ENCODE results near the gene PCNP. TPM values are rescaled to one million over a fixed set of nuclear protein-coding genes. Genes with fewer than 3 reads are reported as not detected.

The PCNP gene
- total and polyA plus RNA-seq, 2 experiments from 2014 or later, result 91.2 to 178 TPM

DNA sequence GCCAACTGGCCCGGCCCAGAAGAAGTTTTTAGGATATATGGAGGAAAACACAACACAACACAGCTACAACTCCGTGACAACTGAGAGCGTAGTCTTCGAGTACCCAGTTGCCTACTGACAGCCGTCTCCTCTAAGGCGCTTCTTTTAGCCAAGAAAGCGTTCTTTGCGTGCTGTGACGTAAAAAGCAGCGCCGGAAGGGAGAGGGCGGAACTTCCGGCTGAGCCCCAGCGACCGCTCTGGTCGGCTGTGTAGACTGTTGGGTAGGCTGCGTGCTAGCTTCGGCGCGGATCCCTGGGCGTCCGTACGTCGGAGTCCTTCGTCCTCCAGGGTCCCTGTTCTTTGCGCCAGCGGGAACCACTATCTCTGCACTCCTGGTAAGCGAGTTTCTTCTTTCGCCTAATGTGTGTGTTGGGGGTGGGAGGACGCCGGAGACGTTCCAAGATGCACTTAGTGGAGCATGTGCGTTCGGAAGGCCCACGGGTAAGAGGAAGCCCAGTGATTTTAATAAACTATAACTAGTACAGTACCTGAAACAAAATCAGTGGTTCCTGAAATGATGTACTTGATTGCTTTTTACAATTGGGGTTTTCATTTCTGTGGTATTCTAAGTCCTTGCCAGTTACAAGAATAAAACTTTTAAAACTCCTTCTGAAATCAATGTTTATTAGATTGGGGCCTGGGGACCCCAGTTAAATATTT lies 12.2 kb upstream of the PCNP start, which contains the start of gene TRMT10C:
Gene TRMT10C (plus strand): TSS at position 239 of the 699 bp plus-strand sequence. CDS start 2,914 bp downstream, outside the sequence.
- Histone ChIP-seq H3K27me3 (replicated peaks; ENCODE audit: insufficient read depth) (0 out of 2 replicates have a peak, but pooled peaks cover 2% of the 10 kb centered on the region), H2AFZ (peak within 1 kb of the TSS; percentile 99), H3K36me3 (ENCODE audit: low read depth) (peaks cover 23% of the 10 kb centered on the region), H3K9me3 (ENCODE audit: low read depth) (no peaks in the 10 kb centered on the region), H3K4me1 (ENCODE audit: insufficient read depth) (peaks cover 5% of the 10 kb centered on the region), H3K4me3 (peak within 1 kb of the TSS; percentile 90), H4K20me1 (ENCODE audit: insufficient read depth) (peaks cover 3% of the 10 kb centered on the region; the same call in 1 of the 2 replicates), H3F3A (ENCODE audit: insufficient read depth) (peaks cover 4% of the 10 kb centered on the region; the same call in 1 of the 2 replicates), H3K9me2 (ENCODE audit: insufficient read depth) (no peaks in the 10 kb centered on the region), H3K27ac (peak within 1 kb of the TSS; percentile 83), H3K9ac (peak within 1 kb of the TSS; percentile 92), H3K4me2 (ENCODE audit: unreplicated experiment) (peak within 1 kb of the TSS; percentile 89), H3K79me2 (ENCODE audit: insufficient read depth) (peaks cover 51% of the 10 kb centered on the region)
- TF ChIP-seq EZH2phosphoT487 (IDR thresholded peaks at IDR 0.05; ENCODE audit: insufficient read depth, low read depth) (no peak), EZH2 (IDR thresholded peaks at IDR 0.05; ENCODE audit: insufficient read depth, poor library complexity, severe bottlenecking) (no peak)
- peak; percentile 97 for DNase-seq
- 1% methylated on average over 35 of the region's 35 CpGs for WGBS, 2 experiments (ENCODE audit: low coverage in 1 of 2, low lambda C conversion rate in 2 of 2, missing lambda C conversion rate in 2 of 2)
- in situ Hi-C loops (cut with MboI), result no loop called here

DNA sequence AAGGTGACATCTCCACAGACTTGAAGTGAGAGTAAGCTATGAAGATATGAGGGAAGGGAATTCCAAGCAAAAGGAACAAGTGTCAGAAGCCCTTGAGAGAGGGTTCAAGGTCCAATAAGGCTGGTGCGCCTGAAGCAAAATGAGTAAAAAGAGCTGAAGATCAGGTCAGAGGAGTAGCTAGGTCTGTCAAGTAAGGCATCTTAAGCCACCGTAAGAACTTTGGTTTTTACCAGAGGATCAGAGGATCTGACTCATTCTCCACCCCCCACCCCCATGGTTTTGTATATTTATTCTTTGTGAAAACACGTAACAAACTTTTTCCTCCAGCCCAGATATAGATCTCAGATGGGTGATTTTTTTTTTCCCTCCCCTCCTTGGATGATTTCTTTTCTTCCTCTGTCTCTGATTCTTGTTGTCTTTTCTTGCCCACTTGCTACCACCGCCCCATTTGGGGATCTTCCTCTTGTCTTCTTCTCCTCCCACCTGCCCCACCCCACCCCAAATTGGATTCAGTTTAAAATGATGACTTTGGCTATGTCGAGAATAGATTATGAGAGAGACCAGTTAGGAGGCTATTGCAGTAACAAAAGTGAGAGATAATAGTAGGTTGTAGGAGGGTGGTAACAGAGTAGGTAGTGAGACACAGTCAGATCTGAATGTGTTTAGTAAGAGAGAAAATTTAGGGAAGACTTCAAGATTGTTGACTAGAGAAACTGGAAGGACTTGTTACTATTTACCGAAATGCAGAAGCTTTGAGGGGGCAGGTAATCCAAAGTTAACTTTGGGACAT lies 6.3 kb upstream of the PCNP start:
- Histone ChIP-seq H3K9me2 (ENCODE audit: insufficient read depth) (no peaks in the 10 kb centered on the region), H3K27me3 (replicated peaks; ENCODE audit: insufficient read depth) (no peaks in the 10 kb centered on the region), H3K4me2 (ENCODE audit: unreplicated experiment) (no peak overlapping the region), H3K27ac (no peak overlapping the region), H4K20me1 (ENCODE audit: insufficient read depth) (peaks cover 3% of the 10 kb centered on the region; the same call in 1 of the 2 replicates), H3F3A (ENCODE audit: insufficient read depth) (peaks cover 24% of the 10 kb centered on the region), H3K4me3 (no peak overlapping the region), H2AFZ (no peak overlapping the region), H3K9ac (no peak overlapping the region), H3K36me3 (ENCODE audit: low read depth) (peaks cover 23% of the 10 kb centered on the region), H3K4me1 (ENCODE audit: insufficient read depth) (peaks cover 6% of the 10 kb centered on the region), H3K79me2 (ENCODE audit: insufficient read depth) (peaks cover 45% of the 10 kb centered on the region), H3K9me3 (ENCODE audit: low read depth) (no peaks in the 10 kb centered on the region)
- TF ChIP-seq EZH2phosphoT487 (IDR thresholded peaks at IDR 0.05; ENCODE audit: insufficient read depth, low read depth) (no peak), EZH2 (IDR thresholded peaks at IDR 0.05; ENCODE audit: insufficient read depth, poor library complexity, severe bottlenecking) (no peak)
- in situ Hi-C loops (cut with MboI), result no loop called here
- WGBS, 2 experiments (ENCODE audit: low coverage in 1 of 2, low lambda C conversion rate in 2 of 2, missing lambda C conversion rate in 2 of 2), result 88 to 91% methylated on average over 6 of the region's 6 CpGs
- no peak for DNase-seq

DNA sequence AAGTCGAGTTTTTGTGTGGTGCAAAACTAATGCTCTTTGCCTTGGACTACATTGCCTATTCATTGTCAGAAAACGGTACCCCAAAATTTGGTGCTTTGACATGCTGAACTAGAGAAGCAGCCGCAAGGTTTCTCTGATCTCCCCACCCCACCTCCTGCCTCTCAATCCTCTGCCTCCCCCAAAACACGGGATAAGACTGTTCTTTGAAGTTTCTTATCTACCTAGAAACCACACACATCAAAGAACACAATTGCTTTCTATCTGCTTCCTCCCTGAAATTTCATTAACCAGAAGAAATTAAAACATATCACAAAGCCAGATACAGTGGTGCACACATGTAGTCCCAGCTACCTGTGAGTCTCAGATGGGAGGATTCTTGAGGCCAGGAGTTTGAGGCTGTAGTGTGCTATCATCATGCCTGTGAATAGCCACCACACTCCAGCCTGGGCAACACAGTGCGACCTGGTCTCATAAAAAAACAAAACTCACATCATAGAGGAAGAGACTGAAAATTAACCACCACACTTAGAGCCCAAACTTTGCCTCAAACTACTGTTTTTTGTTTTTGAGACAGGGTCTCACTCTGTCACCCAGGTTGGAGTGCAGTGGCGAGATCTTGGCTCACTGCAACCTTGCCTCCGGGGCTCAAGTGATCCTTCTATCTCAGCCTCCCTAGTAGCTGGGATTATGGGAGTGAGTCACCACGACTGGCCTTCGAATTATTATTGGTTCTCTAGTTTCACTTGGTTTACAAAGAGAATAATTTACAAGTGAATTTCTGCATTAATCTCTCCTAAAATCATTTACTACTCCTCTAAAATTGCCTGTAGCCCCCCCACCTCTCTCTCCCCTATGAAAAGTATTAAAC lies 2.7 kb upstream of the PCNP start:
- no peaks in the 10 kb centered on the region for H3K9me2 ChIP-seq (ENCODE audit: insufficient read depth)
- no peak overlapping the region for H3K4me2 ChIP-seq (ENCODE audit: unreplicated experiment)
- no peaks in the 10 kb centered on the region for H4K20me1 ChIP-seq (ENCODE audit: insufficient read depth)
- H2AFZ ChIP-seq, result 0 out of 2 replicates have a peak overlapping the region, but pooled peaks have one; percentile 89
- H3K9ac ChIP-seq, result no peak overlapping the region
- no peak overlapping the region for H3K27ac ChIP-seq
- TF ChIP-seq EZH2 (IDR thresholded peaks at IDR 0.05; ENCODE audit: insufficient read depth, poor library complexity, severe bottlenecking) (no peak), EZH2phosphoT487 (IDR thresholded peaks at IDR 0.05; ENCODE audit: insufficient read depth, low read depth) (no peak)
- peaks cover 32% of the 10 kb centered on the region for H3K79me2 ChIP-seq (ENCODE audit: insufficient read depth)
- no peak overlapping the region for H3K4me3 ChIP-seq
- WGBS, 2 experiments (ENCODE audit: low coverage in 1 of 2, low lambda C conversion rate in 2 of 2, missing lambda C conversion rate in 2 of 2), result 68 to 69% methylated on average over 9 of the region's 9 CpGs
- in situ Hi-C loops (cut with MboI), result no loop called here
- no peaks in the 10 kb centered on the region for H3K9me3 ChIP-seq (ENCODE audit: low read depth)
- DNase-seq, result peak; percentile 10
- H3K27me3 ChIP-seq (replicated peaks; ENCODE audit: insufficient read depth), result no peaks in the 10 kb centered on the region
- H3F3A ChIP-seq (ENCODE audit: insufficient read depth), result peaks cover 45% of the 10 kb centered on the region
- H3K4me1 ChIP-seq (ENCODE audit: insufficient read depth), result peaks cover 18% of the 10 kb centered on the region; the same call in 1 of the 2 replicates
- 0 out of 2 replicates have a peak, but pooled peaks cover 4% of the 10 kb centered on the region for H3K36me3 ChIP-seq (ENCODE audit: low read depth)

Data from GM23248 (cell line).